AG10803 (cell line): ENCODE results near the gene TTC31.

Source experiments
- DNase-seq: peaks from one replicate; pipeline ENCODE4 v3.0.0; 2010; ENCODE audit warnings: low read depth
- H3K4me3 ChIP-seq: 2 replicates; pipeline ENCODE4 v1.5.1; 2011; ENCODE audit warnings: mild to moderate bottlenecking, low read length, control low read depth
- TF ChIP-seq, protein P1 (sequence below): conservative IDR thresholded peaks from 2 replicates; pipeline ENCODE4 v1.5.1; 2011; ENCODE audit warnings: mild to moderate bottlenecking, low read length, control low read depth, inconsistent platforms

The TTC31 gene

DNA sequence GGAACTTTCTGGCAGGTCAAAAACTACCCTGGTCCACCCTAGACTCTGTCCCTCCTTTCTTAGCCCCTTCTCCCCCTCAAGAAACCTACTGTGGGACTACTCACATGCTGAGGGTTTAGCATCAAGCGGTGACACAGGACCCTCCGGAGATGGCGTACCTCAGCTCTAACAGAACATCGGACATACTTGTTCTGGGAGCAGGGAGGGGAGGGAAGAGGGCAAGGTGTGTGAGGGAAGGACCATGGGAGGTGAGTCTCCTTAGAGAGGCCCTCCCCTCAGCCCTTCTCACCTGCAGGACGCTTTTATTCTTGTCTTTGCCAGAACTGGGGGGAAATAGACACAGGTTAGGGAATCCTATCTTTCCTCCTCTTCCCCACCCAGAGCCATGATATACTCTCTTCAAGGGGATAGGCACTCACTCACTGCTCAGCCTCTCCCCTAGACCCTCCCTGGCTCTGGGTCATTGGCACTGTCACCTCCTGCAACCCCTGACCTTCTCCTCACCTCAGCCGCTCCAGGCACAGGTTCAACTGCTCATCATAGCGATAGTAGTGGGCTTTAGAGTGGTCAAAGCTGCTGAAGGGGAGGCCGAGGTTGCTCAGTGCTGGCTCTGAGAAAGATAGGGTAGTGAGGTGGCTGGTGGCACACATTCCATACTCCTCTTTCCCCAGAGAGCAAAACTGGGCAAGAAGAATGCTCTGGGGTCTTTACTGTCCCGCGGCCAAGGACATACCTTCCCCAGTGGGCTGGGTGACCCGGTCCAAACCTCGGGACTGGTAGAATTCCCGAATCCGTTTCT is 22.8 kb downstream of the TTC31 start:
- H3K4me3 ChIP-seq, result peak overlapping the region; percentile 47
- TF ChIP-seq, protein P1, sequence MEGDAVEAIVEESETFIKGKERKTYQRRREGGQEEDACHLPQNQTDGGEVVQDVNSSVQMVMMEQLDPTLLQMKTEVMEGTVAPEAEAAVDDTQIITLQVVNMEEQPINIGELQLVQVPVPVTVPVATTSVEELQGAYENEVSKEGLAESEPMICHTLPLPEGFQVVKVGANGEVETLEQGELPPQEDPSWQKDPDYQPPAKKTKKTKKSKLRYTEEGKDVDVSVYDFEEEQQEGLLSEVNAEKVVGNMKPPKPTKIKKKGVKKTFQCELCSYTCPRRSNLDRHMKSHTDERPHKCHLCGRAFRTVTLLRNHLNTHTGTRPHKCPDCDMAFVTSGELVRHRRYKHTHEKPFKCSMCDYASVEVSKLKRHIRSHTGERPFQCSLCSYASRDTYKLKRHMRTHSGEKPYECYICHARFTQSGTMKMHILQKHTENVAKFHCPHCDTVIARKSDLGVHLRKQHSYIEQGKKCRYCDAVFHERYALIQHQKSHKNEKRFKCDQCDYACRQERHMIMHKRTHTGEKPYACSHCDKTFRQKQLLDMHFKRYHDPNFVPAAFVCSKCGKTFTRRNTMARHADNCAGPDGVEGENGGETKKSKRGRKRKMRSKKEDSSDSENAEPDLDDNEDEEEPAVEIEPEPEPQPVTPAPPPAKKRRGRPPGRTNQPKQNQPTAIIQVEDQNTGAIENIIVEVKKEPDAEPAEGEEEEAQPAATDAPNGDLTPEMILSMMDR, result no peak
- no peak for DNase-seq

DNA sequence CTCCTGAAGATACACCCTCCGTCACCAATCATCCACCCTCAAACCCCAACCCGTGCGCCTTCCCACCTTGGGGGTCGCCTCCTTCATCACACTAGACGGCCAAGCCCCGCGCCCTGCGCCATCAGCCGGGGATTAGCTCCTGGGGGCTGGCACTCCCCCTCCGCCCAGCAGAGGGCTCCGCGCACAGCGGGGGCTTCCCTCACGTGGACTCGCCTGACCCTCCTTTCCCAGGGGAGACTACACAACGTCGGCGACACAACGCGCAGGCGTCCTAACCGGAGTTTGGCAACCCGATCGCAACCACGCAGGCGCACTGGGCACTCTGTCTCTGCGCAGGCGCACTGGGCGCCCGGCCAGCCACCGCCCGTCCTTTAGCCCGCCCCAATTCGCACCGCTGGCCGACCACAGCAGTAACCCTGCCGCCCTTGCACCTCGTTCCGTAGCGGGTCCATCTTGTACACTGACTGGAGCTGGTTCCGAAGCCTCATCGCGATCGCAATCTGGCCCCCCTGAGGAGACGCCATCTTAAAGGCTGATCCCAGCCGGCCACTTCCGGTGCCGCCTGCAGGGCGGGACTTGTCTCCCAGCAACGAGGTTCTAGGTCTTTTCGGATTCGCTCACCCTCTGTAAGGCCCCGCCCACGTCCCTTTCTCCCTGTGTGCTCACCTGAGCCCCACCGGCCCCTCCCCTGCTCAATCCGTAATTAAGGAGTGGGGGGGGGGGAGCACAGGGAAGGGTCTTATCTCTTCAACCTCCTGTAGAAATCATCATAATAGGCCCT is 24.5 kb downstream of the TTC31 start, which contains the start of gene PCGF1:
TSS of gene PCGF1 (minus strand) at position 551 of the 781 bp plus-strand sequence. CDS start at position 524, 27 bp downstream.
- H3K4me3 ChIP-seq, result peak within 1 kb of the TSS; percentile 98
- TF ChIP-seq, protein P1, result peak; percentile 36
- DNase-seq, result peak; percentile 98

DNA sequence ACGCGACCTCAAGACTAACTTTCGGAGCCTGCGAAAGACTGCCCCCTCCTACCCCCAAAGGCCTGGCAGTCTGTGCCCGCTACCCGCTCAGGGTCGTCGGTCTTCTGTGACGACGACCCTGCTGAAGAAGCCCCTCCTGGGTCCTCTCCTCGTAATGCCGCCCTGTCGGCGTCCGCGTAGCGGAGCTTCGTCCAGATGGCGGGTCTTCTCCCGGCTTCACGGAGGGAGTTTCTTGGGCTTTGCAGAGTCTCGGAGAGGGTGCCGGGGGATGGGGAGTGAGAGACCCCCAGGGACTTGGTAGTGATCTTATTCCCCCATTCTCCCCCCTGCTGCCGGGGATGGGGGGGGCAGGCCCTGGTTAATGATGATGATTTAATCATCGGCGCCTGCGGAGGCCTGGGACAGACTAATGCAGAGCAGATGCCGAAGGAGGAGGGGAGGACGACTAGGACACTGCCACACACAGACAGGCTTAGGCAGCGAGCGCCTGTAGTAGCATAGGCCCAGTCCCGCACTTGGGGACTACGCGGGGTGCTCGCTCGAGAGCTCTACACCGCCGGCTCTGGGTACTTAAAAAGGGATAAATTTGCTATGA is 25.1 kb downstream of the TTC31 start:
- H3K4me3 ChIP-seq, result peak overlapping the region; percentile 98
- peak; percentile 82 for DNase-seq
- TF ChIP-seq, protein P1, result no peak

DNA sequence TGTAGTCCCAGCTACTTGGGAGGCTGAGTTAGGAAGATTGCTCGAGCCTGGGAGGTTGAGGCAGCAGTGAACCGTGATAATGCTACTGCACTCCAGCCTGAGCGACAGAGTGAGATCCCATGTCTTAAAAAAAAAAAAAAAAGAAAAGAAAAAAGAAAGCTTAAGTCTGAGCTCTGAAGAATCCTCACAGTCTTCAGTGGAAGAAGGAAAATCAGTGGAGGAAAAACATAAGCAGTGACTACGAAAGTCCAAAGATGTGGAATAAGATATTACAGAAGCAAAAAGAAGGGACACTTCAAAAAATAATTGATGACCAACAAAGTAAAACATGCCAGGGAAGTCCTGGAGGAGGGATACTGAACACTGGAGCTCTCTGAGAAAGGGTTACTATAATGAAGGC is 27.4 kb downstream of the TTC31 start:
- no peak for DNase-seq
- no peak overlapping the region for H3K4me3 ChIP-seq
- TF ChIP-seq, protein P1, result no peak

DNA sequence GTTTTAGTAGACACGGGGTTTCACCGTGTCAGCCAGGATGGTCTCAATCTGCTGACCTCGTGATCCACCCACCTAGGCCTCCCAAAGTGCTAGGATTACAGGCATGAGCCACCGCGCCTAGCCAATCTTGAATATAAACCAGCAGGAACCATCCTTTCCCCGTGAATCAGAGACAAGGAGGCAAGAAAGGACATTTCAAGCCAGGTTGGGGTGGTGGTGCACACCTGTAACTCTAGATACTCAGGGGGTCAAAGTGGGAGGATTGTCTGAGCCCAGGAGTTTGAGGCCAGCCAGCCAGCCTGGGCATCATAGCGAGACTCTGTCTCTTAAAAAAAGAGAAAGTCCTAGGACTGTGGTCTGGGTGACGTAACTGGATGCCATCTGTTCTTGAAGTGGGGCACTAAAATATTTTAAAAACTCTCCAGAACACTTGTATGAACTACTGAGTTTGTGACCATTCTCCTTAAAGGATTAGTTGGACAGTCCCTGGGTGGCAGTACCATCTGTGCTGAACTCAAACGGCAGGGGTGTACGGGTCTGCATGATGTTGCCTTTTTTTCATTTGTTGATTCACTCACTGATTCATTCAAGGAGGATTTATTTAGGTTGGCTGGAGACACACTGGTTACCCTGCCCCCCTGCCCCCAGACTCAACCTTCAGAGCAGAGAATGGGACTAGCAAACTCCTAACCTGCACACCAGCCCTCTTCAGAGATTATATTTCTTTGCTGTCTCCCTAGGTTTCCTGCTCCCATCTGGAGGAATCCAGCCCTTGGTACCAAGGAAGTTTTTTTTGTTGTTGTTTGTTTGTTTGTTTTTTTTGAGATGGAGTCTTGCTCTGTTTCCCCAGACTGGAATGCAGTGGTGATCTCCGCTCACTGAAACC is 28.5 kb downstream of the TTC31 start:
- no peak overlapping the region for H3K4me3 ChIP-seq
- TF ChIP-seq, protein P1, result no peak
- DNase-seq, result peak; percentile 57

DNA sequence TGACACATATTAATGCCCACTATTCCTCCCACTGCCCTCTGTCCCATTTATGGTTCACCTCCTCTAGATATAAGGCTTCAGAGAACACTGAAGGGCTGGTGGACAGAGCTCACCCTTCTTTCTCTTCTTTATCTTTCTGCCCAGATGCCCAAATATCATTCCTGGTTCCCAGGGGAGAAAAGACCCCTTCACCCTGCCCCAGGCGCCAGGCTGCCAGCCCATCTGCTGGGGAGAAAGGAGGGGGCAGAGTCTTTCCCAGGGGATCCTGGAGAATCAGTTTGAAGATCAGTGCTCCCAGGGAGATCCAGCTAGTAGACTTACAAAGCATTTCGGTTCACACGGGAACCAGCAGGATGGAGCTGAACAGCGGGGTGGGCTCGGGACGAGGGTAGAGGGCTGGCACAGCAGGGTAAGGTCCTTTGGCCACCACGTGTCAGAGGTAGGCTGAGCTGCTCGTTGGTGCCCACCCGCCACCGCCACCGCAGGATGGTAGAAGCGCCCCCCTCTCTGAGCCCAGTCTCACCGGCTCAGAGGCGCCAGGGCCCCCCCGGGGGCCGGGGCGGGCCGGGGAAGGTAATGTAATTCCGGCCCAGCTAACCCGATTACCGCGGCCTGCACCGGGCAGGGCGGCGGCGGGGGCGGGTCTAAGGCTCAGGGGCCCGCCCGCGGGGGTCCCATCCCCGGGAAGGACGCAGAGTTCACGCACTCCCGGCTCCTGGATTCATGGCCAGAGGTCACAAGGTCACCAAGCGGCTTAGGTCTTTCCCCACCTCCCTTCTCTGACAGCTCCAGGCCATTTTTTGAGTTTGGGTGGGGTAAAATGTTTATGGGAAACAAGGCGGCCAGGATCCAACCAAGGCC is 30.1 kb downstream of the TTC31 start:
- H3K4me3 ChIP-seq, result no peak overlapping the region
- DNase-seq, result no peak

More for the DNA sequence above, 30.1 kb downstream of the TTC31 start:
- TF ChIP-seq, protein P1, result no peak
